SK-N-SH (cell line): ENCODE data around the gene ERAL1.

Experiments used
- EZH2phosphoT487 ChIP-seq: fragments of 200-600 bp; sonication (generic); IDR thresholded peaks from 2 replicates; pipeline ENCODE4 v1.6.1; 2017; ENCODE audit warnings: low read depth, mixed run types, mild to moderate bottlenecking, antibody characterized with exemption, moderate library complexity, borderline replicate concordance
- JUND ChIP-seq: IDR thresholded peaks from 2 replicates; pipeline ENCODE4 v1.4.0; 2012
- NRF1 ChIP-seq: IDR thresholded peaks from 2 replicates; pipeline ENCODE4 v1.6.1; 2012; ENCODE audit warnings: low read depth, mild to moderate bottlenecking, low read length
- POLR2AphosphoS5 ChIP-seq: IDR thresholded peaks from 2 replicates; pipeline ENCODE4 v1.6.1; 2012; ENCODE audit warnings: low read depth, low read length
- SMC3 ChIP-seq: IDR thresholded peaks from 2 replicates; pipeline ENCODE4 v1.6.1; 2012; ENCODE audit warnings: low read depth, low read length, improper control_type of control experiment
- TEAD4 ChIP-seq: IDR thresholded peaks from 2 replicates; pipeline ENCODE4 v1.4.0; 2012; ENCODE audit warnings: mild to moderate bottlenecking, borderline replicate concordance; ENCODE audit not compliant: insufficient read depth
- TF ChIP-seq, protein P1 (sequence below): fragments of 200-600 bp; sonication (generic); IDR thresholded peaks from 2 replicates; pipeline ENCODE4 v1.6.1; 2017; ENCODE audit warnings: antibody characterized with exemption, mild to moderate bottlenecking, moderate library complexity
- TF ChIP-seq, protein P2 (sequence below): IDR thresholded peaks from 2 replicates; pipeline ENCODE4 v1.4.0; 2012; ENCODE audit warnings: low read depth, borderline replicate concordance

DNA sequence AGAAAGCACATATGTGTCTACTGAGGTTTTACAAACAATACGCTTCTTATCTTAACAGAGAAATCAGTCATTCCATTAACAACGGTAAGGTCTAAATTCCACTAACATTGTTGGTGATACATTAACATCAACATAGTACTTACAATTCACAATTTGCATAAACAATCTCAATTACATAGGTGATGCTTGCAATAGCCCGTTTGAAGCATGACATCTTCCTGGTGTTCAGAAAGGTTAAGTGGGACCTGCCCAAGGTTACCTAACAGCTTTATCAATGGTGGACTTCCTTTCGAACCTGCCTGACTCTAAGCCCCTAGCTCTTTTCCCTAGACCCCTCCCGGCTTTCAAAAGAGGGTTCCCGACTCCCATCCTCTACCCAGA lies 12.9 kb upstream of the ERAL1 start:
- no peak for TF ChIP-seq NRF1
- no peak for TF ChIP-seq SMC3
- TF ChIP-seq, protein P1, sequence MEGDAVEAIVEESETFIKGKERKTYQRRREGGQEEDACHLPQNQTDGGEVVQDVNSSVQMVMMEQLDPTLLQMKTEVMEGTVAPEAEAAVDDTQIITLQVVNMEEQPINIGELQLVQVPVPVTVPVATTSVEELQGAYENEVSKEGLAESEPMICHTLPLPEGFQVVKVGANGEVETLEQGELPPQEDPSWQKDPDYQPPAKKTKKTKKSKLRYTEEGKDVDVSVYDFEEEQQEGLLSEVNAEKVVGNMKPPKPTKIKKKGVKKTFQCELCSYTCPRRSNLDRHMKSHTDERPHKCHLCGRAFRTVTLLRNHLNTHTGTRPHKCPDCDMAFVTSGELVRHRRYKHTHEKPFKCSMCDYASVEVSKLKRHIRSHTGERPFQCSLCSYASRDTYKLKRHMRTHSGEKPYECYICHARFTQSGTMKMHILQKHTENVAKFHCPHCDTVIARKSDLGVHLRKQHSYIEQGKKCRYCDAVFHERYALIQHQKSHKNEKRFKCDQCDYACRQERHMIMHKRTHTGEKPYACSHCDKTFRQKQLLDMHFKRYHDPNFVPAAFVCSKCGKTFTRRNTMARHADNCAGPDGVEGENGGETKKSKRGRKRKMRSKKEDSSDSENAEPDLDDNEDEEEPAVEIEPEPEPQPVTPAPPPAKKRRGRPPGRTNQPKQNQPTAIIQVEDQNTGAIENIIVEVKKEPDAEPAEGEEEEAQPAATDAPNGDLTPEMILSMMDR: no peak
- TF ChIP-seq POLR2AphosphoS5: no peak
- TF ChIP-seq TEAD4: no peak
- TF ChIP-seq EZH2phosphoT487: no peak
- no peak for TF ChIP-seq JUND
- TF ChIP-seq, protein P2, sequence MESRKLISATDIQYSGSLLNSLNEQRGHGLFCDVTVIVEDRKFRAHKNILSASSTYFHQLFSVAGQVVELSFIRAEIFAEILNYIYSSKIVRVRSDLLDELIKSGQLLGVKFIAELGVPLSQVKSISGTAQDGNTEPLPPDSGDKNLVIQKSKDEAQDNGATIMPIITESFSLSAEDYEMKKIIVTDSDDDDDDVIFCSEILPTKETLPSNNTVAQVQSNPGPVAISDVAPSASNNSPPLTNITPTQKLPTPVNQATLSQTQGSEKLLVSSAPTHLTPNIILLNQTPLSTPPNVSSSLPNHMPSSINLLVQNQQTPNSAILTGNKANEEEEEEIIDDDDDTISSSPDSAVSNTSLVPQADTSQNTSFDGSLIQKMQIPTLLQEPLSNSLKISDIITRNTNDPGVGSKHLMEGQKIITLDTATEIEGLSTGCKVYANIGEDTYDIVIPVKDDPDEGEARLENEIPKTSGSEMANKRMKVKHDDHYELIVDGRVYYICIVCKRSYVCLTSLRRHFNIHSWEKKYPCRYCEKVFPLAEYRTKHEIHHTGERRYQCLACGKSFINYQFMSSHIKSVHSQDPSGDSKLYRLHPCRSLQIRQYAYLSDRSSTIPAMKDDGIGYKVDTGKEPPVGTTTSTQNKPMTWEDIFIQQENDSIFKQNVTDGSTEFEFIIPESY: no peak
